AG04449 (cell line): ENCODE data around the gene FOXI1.

Experiments
- CTCF ChIA-PET: fragments of 350-600 bp; formaldehyde crosslinking; extraction: SDS; loops from one replicate; lab custom pipeline; 2021; ENCODE audit warnings: antibody characterized with exemption; lab: Yijun Ruan, JAX
- POLR2A ChIA-PET: fragments of 400-600, 350-600 bp; formaldehyde crosslinking; extraction: SDS; loops from one replicate; lab custom pipeline; 2020; ENCODE audit warnings: antibody characterized with exemption, inconsistent platforms; lab: Yijun Ruan, JAX
- DNase-seq: peaks from one replicate; pipeline ENCODE4 v3.0.0-alpha.2; 2010; ENCODE audit warnings: low read depth, low spot score
- H3K4me3 ChIP-seq: 2 replicates; pipeline ENCODE4 v1.5.1; 2011; ENCODE audit warnings: low read depth, mild to moderate bottlenecking, control low read depth, low read length
- TF ChIP-seq, protein P1 (sequence below): IDR thresholded peaks from one replicate; pipeline ENCODE4 v1.5.1; 2011; ENCODE audit warnings: mild to moderate bottlenecking, moderate library complexity, low read length, control low read depth, inconsistent platforms; ENCODE audit not compliant: insufficient read depth; ENCODE audit errors: missing control alignments

FOXI1 gene

DNA sequence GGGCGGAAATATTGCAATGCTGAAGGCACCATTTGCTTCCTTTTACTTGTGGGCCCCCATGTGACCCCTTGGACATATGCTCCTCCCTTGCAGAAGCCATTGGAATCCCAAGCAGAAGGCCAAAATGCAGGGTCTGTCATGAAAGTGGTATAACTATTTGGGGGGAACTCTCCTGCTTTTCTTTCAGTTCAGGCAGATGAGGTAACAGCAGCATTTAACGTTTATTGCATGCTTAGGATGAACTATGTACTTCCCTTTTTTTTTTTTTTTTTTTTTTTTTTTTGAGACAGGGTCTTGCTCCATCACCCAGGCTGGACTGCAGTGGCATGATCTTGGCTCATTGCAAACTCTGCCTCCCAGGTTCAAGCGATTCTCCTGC lies 7.8 kb downstream of the FOXI1 start:
- TF ChIP-seq, protein P1, sequence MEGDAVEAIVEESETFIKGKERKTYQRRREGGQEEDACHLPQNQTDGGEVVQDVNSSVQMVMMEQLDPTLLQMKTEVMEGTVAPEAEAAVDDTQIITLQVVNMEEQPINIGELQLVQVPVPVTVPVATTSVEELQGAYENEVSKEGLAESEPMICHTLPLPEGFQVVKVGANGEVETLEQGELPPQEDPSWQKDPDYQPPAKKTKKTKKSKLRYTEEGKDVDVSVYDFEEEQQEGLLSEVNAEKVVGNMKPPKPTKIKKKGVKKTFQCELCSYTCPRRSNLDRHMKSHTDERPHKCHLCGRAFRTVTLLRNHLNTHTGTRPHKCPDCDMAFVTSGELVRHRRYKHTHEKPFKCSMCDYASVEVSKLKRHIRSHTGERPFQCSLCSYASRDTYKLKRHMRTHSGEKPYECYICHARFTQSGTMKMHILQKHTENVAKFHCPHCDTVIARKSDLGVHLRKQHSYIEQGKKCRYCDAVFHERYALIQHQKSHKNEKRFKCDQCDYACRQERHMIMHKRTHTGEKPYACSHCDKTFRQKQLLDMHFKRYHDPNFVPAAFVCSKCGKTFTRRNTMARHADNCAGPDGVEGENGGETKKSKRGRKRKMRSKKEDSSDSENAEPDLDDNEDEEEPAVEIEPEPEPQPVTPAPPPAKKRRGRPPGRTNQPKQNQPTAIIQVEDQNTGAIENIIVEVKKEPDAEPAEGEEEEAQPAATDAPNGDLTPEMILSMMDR: no peak
- DNase-seq: no peak
- ChIA-PET POLR2A (no interaction called here), CTCF (interaction anchor here (6.0 kb wide), 1 partner anchor 12 kb away, joined by 45 read pairs; no protein-coding TSS in a partner anchor)
- H3K4me3 ChIP-seq: no peak overlapping the region

DNA sequence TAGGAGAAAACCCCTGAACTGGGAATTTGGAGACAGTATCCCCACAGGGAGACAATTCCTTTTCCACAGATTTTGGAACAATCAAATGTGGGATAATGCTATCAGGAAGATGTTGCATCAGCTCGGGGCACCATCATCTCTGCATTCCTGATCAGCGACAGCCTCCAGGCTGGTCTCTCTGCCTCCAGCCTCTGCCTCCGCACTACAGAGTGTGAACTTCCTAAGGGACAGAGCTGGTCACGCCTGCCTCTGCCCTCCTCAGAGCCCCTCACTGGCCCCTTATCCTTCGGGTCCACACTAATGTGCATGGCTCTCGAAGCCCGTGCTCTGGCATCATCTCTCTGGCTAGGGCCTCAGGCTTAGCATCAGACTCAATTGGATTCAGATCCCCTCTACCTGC lies 8.6 kb downstream of the FOXI1 start:
- CTCF ChIA-PET: interaction anchor here (6.0 kb wide), 1 partner anchor 13 kb away, joined by 45 read pairs; no protein-coding TSS in a partner anchor

DNA sequence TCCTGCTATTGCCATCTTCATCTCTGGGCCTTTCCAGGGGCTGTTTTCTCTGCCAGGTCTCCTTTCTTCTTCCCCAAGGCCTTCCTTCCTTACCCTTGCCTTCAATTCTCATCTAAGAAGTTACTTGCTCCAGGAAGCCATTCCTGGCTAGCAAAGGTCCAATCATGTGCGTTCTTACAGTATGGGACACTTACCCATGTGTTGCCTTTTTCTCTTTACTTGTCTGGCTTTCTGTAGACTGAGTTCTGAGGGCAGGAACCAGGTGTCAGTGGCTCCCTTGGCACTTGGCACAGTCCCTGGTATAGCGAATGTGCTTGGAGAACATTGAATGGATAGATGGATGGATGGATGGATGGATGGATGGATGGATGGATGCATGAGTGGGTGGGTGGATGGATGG lies 10.2 kb downstream of the FOXI1 start:
- ChIA-PET POLR2A (no interaction called here), CTCF (interaction anchor here (1.3 to 1.8 kb wide), 2 partner anchors 15 to 69 kb away, joined by 5 to 8 read pairs; no protein-coding TSS in a partner anchor)
- H3K4me3 ChIP-seq: no peak overlapping the region

More for the DNA sequence above, 8.6 kb downstream of the FOXI1 start:
- TF ChIP-seq, protein P1: no peak
- no peak overlapping the region for H3K4me3 ChIP-seq
- DNase-seq: no peak
- POLR2A ChIA-PET: no interaction called here

DNA sequence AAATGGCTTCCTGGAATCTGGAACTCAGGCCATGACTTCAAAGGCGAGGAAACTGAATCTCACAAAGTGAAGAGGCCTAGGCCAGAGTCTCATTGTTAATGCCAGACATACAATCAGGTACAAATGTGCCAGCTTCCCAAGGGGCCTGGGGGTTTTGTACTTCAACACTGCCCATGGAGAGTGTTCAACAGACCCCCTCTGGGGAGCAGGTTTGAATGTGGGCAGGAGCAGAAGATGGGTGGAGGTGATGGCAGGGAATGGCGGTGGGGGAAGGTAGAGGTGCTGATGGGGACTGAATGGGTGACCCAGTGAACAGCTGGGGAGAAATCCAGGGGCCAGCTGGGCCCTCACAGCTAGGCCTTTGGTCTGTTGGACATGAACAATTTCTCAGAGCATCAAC lies 12.0 kb downstream of the FOXI1 start:
- ChIA-PET CTCF (interaction anchor here (1.4 to 1.8 kb wide), 2 partner anchors 17 to 67 kb away, joined by 6 to 8 read pairs; no protein-coding TSS in a partner anchor), POLR2A (interaction anchor here (0.5 kb wide), 1 partner anchor 1271 kb away, joined by 3 read pairs; no protein-coding TSS in a partner anchor)
- TF ChIP-seq, protein P1: no peak
- DNase-seq: no peak
- H3K4me3 ChIP-seq: no peak overlapping the region

More for the DNA sequence above, 10.2 kb downstream of the FOXI1 start:
- TF ChIP-seq, protein P1: no peak
- DNase-seq: no peak

DNA sequence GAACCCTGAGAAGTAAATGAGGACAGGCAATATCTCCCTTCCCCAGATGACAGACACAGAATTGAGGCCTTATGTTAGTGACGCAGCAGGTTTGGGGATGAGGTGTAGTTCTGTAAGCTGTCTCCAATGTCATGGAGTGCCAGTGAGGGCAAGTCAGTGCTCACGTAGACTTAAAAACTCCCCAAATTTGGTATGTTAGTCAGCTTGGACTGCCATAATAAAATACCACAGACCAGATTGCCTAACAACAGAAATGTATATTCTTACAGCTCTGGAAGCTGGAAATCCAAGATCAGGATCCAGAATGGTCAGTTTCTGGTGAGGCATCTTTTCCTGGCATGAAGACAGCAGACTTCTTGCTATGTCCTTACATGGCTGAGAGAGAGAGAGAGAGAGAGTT lies 14.9 kb downstream of the FOXI1 start:
- TF ChIP-seq, protein P1: no peak
- POLR2A ChIA-PET: interaction anchor here (0.6 kb wide), 1 partner anchor 934 kb away, joined by 5 read pairs; no protein-coding TSS in a partner anchor
- CTCF ChIA-PET: interaction anchor here (0.7 to 1.3 kb wide), 3 partner anchors 20 to 63 kb away, joined by 3 to 9 read pairs (median 6); no protein-coding TSS in a partner anchor
- no peak overlapping the region for H3K4me3 ChIP-seq
- DNase-seq: peak; percentile 90

DNA sequence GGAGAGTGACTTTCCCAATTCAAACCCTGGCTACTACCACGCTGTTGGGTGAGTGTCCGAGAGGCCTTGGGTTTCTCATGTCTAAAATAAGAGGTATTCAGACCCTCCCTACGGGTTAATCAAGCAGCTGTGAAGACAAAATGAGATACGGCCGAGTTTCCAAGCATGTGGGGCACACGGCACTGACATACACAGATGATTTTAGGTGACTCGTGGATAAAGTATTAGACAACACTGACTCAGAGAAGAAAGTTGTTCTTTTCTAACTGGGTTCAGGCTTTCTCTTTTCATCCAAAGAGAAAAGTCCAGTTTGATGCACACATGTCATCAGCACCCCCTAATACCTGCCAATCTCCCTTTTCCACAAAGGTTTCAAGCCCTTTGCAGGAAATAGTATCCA lies 15.6 kb downstream of the FOXI1 start:
- ChIA-PET CTCF (interaction anchor here (0.7 to 1.9 kb wide), 5 partner anchors 13 to 62 kb away, joined by 3 to 9 read pairs (median 6); no protein-coding TSS in a partner anchor), POLR2A (interaction anchor here (0.6 kb wide), 1 partner anchor 934 kb away, joined by 5 read pairs; no protein-coding TSS in a partner anchor)
- TF ChIP-seq, protein P1: no peak
- H3K4me3 ChIP-seq: no peak overlapping the region
- no peak for DNase-seq
